A549 (cell line): ENCODE measurements around the gene FAM163A. TPM values are rescaled to one million over a fixed set of nuclear protein-coding genes. Genes with fewer than 3 reads are reported as not detected.

Source experiments
- ATAC-seq, 2 experiments: fragments of 200-7000 bp in 1 of 2; fragments of >200 bp in 1 of 2; cut with Nextera tagmentation in 1 of 2; cut with Tn5 transposase in 1 of 2; 3 replicates each; pipeline versions ENCODE4 v1.8.0 to v1.9.1; 2018 to 2020; ENCODE audit warnings: mild to moderate bottlenecking in 1 of 2, moderate library complexity in 1 of 2
- CTCF ChIA-PET: fragments of 300-600 bp; sonication (Branson Sonifier 250); formaldehyde crosslinking; extraction: SDS; loops from one replicate; lab custom pipeline; 2021; ENCODE audit warnings: antibody characterized with exemption, inconsistent platforms; lab: Yijun Ruan, JAX
- POLR2A ChIA-PET: fragments of 350-600 bp; formaldehyde crosslinking; extraction: SDS; loops from one replicate; lab custom pipeline; 2021; ENCODE audit warnings: antibody characterized with exemption, inconsistent platforms; lab: Yijun Ruan, JAX
- DNase-seq, 2 experiments: peaks; one replicate each; pipeline versions ENCODE4 v3.0.0 to v3.0.0-alpha.2; 2011 to 2016; ENCODE audit warnings: low read depth in 1 of 2, low spot score in 1 of 2
- FAIRE-seq: peaks from 2 replicates; lab custom pipeline; 2011; peaks lifted over from hg19 to GRCh38; lab: Jason Lieb, UNC
- H3K27ac ChIP-seq, 2 experiments: fragments of >200 bp; sonication (Bioruptor Twin); formaldehyde crosslinking; 3 replicates each; pipeline ENCODE4 v1.5.1; 2016 to 2017
- H3K4me1 ChIP-seq: fragments of >200 bp; sonication (Bioruptor Twin); formaldehyde crosslinking; 3 replicates; pipeline ENCODE4 v1.6.1; 2016
- H3K4me2 ChIP-seq: fragments of >200 bp; sonication (Bioruptor Twin); formaldehyde crosslinking; 3 replicates; pipeline ENCODE4 v1.6.1; 2016
- H3K4me3 ChIP-seq: fragments of >200 bp; sonication (Bioruptor Twin); formaldehyde crosslinking; 3 replicates; pipeline ENCODE4 v1.5.1; 2016
- H3K9me3 ChIP-seq: fragments of >200 bp; sonication (Bioruptor Twin); formaldehyde crosslinking; 3 replicates; pipeline ENCODE4 v1.6.1; 2016
- BHLHE40 ChIP-seq: IDR thresholded peaks from 2 replicates; pipeline ENCODE4 v1.6.1; 2012; ENCODE audit warnings: low read depth, low read length, inconsistent platforms
- CEBPB ChIP-seq, 2 experiments: fragments of >200 bp in 1 of 2; sonication (Bioruptor Twin) in 1 of 2; formaldehyde crosslinking in 1 of 2; IDR thresholded peaks; 2 replicates each; pipeline ENCODE4 v1.6.1; 2012 to 2016
- EP300 ChIP-seq, 2 experiments: fragments of >200 bp; sonication (Bioruptor Twin); formaldehyde crosslinking; IDR thresholded peaks; 2 replicates in 1 of 2; 3 replicates in 1 of 2; pipeline ENCODE4 v1.6.1; 2016 to 2017
- ESRRA ChIP-seq: fragments of 150-350 bp; IDR thresholded peaks from 2 replicates; pipeline ENCODE4 v1.6.1; 2014; ENCODE audit warnings: mild to moderate bottlenecking, low read length, borderline replicate concordance
- FOSB ChIP-seq: fragments of 250-450 bp; sonication (Bioruptor Pico); IDR thresholded peaks from 2 replicates; pipeline ENCODE4 v1.5.0; 2020; ENCODE audit warnings: mild to moderate bottlenecking, moderate library complexity
- HEYL ChIP-seq: fragments of 250-450 bp; sonication (Bioruptor Pico); IDR thresholded peaks from 2 replicates; pipeline ENCODE4 v1.8.0; 2021; ENCODE audit warnings: mild to moderate bottlenecking, moderate library complexity
- HOXB5 ChIP-seq: fragments of 250-450 bp; sonication (Bioruptor Pico); IDR thresholded peaks from 2 replicates; pipeline ENCODE4 v1.5.0; 2020; ENCODE audit warnings: mild to moderate bottlenecking, moderate library complexity
- KDM1A ChIP-seq: fragments of 200-600 bp; sonication (generic); IDR thresholded peaks from 2 replicates; pipeline ENCODE4 v1.6.1; 2016; ENCODE audit warnings: low read depth, mild to moderate bottlenecking
- NFE2L2 ChIP-seq: fragments of 150-350 bp; conservative IDR thresholded peaks from 2 replicates; pipeline ENCODE4 v1.6.1; 2014; ENCODE audit warnings: low read length
- PHF8 ChIP-seq: fragments of 200-600 bp; sonication (generic); IDR thresholded peaks from 2 replicates; pipeline ENCODE4 v1.6.1; 2016; ENCODE audit warnings: low read depth, mild to moderate bottlenecking, antibody characterized with exemption, moderate library complexity, borderline replicate concordance
- POLR2A ChIP-seq: IDR thresholded peaks from 2 replicates; pipeline ENCODE4 v1.6.1; 2012; ENCODE audit warnings: mild to moderate bottlenecking, low read length
- POLR2AphosphoS2 ChIP-seq: conservative IDR thresholded peaks from 2 replicates; pipeline ENCODE4 v1.6.1; 2012; ENCODE audit warnings: low read length, improper control_type of control experiment, inconsistent platforms
- RNF2 ChIP-seq: fragments of 200-600 bp; sonication (generic); IDR thresholded peaks from 2 replicates; pipeline ENCODE4 v1.6.1; 2016; ENCODE audit warnings: low read depth, mild to moderate bottlenecking, antibody characterized with exemption, moderate library complexity, borderline replicate concordance
- SMC3 ChIP-seq: fragments of >200 bp; sonication (Bioruptor Twin); formaldehyde crosslinking; IDR thresholded peaks from 3 replicates; pipeline ENCODE4 v1.6.1; 2018; ENCODE audit warnings: inconsistent platforms
- SREBF2 ChIP-seq: fragments of 450-650 bp; IDR thresholded peaks from 2 replicates; pipeline ENCODE4 v1.6.1; 2014; ENCODE audit warnings: mild to moderate bottlenecking, moderate library complexity
- ZFP36 ChIP-seq: fragments of 450-650 bp; IDR thresholded peaks from 2 replicates; pipeline ENCODE4 v1.6.1; 2014; ENCODE audit warnings: borderline replicate concordance; ENCODE audit not compliant: partially characterized antibody
- ZNF302 ChIP-seq: fragments of 250-450 bp; sonication (Bioruptor Pico); IDR thresholded peaks from 2 replicates; pipeline ENCODE4 v1.9.0; 2021; ENCODE audit warnings: inconsistent platforms, mild to moderate bottlenecking, moderate library complexity
- ZSCAN20 ChIP-seq: fragments of 250-450 bp; sonication (Bioruptor Pico); IDR thresholded peaks from 2 replicates; pipeline ENCODE4 v1.8.0; 2022; ENCODE audit warnings: mild to moderate bottlenecking, moderate library complexity
- WGBS: methylation state at CpG from one replicate; pipeline ENCODE4 v1.1.6; 2017; ENCODE audit errors: missing lambda C conversion rate; 5-methylcytosine and 5-hydroxymethylcytosine counted together
- polyA plus RNA-seq, 4 experiments: library from polyadenylated mRNA; depleted of rRNA in 3 of 4; stranded (reverse); fragments of >200 nt; fragmentation: RNase III in 1 of 4; extraction: RNeasy Plus Mini Kit Qiagen cat#74134 plus additional on column Dnase treatment in 1 of 4; gene quantifications; 2 replicates in 3 of 4; 3 replicates in 1 of 4; pipeline ENCODE4 v1.2.3, GENCODE V29; 2011 to 2017
- TF ChIP-seq, protein P1 (sequence below): fragments of >200 bp; sonication (Bioruptor Twin); formaldehyde crosslinking; IDR thresholded peaks from 3 replicates; pipeline ENCODE4 v1.6.1; 2016
- TF ChIP-seq, protein P2 (sequence below): IDR thresholded peaks from 2 replicates; pipeline ENCODE4 v1.6.1; 2012
- TF ChIP-seq, protein P3 (sequence below): fragments of 150-350 bp; IDR thresholded peaks from 2 replicates; pipeline ENCODE4 v1.6.1; 2014; ENCODE audit warnings: low read depth, mild to moderate bottlenecking, low read length
- TF ChIP-seq, protein P4 (sequence below): IDR thresholded peaks from 2 replicates; pipeline ENCODE4 v1.6.1; 2012; ENCODE audit warnings: low read depth, borderline replicate concordance
- TF ChIP-seq, protein P5 (sequence below): fragments of 200-600 bp; sonication (generic); IDR thresholded peaks from 2 replicates; pipeline ENCODE4 v1.6.1; 2016; ENCODE audit warnings: antibody characterized with exemption, mild to moderate bottlenecking, moderate library complexity

Gene FAM163A
- polyA plus RNA-seq, 2 of the 4 experiments (the other 2 are of a cell fraction): not detected

DNA sequence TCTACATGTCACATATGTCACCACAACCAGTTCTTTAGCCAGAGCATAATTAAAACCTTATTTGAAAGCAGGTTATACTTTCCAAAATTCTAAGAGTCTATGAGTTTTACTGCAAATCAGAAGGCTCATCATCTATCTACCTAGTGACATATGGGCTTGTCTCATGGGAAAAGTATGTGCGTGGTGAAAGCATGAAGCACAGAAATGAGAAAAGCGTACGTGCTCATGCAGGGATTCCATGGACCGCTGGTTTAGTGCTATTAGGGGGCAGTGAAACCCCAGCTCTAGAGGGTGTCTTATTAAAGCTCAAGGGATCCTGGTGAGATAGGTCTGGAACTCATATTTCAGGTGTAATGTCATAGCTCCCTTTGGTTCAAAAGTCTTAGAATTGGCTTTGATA lies 50.2 kb downstream of the FAM163A start:
- ATAC-seq: no peak
- no peaks in the 10 kb centered on the region for H3K9me3 ChIP-seq
- no peak for FAIRE-seq
- DNase-seq: no peak
- H3K4me1 ChIP-seq: no peaks in the 10 kb centered on the region
- no peak overlapping the region for H3K27ac ChIP-seq
- WGBS: 68% methylated on average over 4 of the region's 4 CpGs
- H3K4me3 ChIP-seq: no peak overlapping the region
- POLR2A ChIA-PET: no interaction called here
- TF ChIP-seq RNF2 (no peak), CEBPB (IDR thresholded peaks at IDR 0.05) (no peak), HEYL (CRISPR knock-in tag) (no peak), NFE2L2 (no peak), HOXB5 (no peak), SMC3 (no peak), POLR2A (no peak), POLR2AphosphoS2 (no peak), ZSCAN20 (CRISPR knock-in tag) (no peak), ESRRA (no peak), ZFP36 (no peak), KDM1A (no peak)
- TF ChIP-seq, protein P1, sequence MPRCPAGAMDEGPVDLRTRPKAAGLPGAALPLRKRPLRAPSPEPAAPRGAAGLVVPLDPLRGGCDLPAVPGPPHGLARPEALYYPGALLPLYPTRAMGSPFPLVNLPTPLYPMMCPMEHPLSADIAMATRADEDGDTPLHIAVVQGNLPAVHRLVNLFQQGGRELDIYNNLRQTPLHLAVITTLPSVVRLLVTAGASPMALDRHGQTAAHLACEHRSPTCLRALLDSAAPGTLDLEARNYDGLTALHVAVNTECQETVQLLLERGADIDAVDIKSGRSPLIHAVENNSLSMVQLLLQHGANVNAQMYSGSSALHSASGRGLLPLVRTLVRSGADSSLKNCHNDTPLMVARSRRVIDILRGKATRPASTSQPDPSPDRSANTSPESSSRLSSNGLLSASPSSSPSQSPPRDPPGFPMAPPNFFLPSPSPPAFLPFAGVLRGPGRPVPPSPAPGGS: no peak
- TF ChIP-seq, all 56 proteins: peak for 0
- H3K4me2 ChIP-seq: no peak overlapping the region
- CTCF ChIA-PET: interaction anchor here (0.5 to 1.5 kb wide), 4 partner anchors 21 to 1845 kb away, joined by 3 to 4 read pairs (median 4); no protein-coding TSS in a partner anchor

DNA sequence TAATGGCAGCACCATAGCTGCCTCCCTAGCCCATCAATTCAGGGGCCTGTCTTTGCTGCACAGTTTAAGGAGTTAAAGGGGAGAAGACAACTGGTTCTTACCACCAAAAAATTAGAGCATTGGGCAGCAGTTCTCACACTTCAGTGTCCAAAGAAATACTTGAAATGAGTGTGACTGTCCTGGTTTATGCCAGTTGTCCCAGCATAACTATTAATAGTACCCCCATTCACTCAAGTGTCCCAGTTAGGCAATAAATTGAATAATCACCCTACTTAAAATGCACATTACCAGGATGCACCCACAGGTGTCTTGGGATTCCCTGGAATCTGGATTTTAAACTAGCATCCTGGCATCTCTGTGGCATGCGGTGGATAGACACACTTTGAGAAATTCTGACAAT lies 51.1 kb downstream of the FAM163A start:
- Histone ChIP-seq H3K4me2 (no peak overlapping the region), H3K4me1 (no peaks in the 10 kb centered on the region), H3K4me3 (no peak overlapping the region), H3K9me3 (no peaks in the 10 kb centered on the region), H3K27ac (no peak overlapping the region)
- DNase-seq (no peak), FAIRE-seq (no peak), ATAC-seq (no peak)
- WGBS: 50% methylated on average over 1 of the region's 1 CpG
- TF ChIP-seq, protein P2, sequence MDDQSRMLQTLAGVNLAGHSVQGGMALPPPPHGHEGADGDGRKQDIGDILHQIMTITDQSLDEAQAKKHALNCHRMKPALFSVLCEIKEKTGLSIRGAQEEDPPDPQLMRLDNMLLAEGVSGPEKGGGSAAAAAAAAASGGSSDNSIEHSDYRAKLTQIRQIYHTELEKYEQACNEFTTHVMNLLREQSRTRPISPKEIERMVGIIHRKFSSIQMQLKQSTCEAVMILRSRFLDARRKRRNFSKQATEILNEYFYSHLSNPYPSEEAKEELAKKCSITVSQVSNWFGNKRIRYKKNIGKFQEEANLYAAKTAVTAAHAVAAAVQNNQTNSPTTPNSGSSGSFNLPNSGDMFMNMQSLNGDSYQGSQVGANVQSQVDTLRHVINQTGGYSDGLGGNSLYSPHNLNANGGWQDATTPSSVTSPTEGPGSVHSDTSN: no peak
- TF ChIP-seq, protein P3, sequence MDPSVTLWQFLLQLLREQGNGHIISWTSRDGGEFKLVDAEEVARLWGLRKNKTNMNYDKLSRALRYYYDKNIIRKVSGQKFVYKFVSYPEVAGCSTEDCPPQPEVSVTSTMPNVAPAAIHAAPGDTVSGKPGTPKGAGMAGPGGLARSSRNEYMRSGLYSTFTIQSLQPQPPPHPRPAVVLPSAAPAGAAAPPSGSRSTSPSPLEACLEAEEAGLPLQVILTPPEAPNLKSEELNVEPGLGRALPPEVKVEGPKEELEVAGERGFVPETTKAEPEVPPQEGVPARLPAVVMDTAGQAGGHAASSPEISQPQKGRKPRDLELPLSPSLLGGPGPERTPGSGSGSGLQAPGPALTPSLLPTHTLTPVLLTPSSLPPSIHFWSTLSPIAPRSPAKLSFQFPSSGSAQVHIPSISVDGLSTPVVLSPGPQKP: no peak
- no peak for TF ChIP-seq RNF2
- no peak for TF ChIP-seq BHLHE40
- no peak for TF ChIP-seq ZNF302
- no peak for TF ChIP-seq FOSB
- TF ChIP-seq POLR2AphosphoS2: no peak
- TF ChIP-seq POLR2A: no peak
- no peak for TF ChIP-seq NFE2L2
- TF ChIP-seq SREBF2: no peak
- no peak for TF ChIP-seq EP300 (IDR thresholded peaks at IDR 0.05)
- TF ChIP-seq, protein P4, sequence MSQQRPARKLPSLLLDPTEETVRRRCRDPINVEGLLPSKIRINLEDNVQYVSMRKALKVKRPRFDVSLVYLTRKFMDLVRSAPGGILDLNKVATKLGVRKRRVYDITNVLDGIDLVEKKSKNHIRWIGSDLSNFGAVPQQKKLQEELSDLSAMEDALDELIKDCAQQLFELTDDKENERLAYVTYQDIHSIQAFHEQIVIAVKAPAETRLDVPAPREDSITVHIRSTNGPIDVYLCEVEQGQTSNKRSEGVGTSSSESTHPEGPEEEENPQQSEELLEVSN: no peak
- no peak for TF ChIP-seq PHF8
- TF ChIP-seq, protein P5, sequence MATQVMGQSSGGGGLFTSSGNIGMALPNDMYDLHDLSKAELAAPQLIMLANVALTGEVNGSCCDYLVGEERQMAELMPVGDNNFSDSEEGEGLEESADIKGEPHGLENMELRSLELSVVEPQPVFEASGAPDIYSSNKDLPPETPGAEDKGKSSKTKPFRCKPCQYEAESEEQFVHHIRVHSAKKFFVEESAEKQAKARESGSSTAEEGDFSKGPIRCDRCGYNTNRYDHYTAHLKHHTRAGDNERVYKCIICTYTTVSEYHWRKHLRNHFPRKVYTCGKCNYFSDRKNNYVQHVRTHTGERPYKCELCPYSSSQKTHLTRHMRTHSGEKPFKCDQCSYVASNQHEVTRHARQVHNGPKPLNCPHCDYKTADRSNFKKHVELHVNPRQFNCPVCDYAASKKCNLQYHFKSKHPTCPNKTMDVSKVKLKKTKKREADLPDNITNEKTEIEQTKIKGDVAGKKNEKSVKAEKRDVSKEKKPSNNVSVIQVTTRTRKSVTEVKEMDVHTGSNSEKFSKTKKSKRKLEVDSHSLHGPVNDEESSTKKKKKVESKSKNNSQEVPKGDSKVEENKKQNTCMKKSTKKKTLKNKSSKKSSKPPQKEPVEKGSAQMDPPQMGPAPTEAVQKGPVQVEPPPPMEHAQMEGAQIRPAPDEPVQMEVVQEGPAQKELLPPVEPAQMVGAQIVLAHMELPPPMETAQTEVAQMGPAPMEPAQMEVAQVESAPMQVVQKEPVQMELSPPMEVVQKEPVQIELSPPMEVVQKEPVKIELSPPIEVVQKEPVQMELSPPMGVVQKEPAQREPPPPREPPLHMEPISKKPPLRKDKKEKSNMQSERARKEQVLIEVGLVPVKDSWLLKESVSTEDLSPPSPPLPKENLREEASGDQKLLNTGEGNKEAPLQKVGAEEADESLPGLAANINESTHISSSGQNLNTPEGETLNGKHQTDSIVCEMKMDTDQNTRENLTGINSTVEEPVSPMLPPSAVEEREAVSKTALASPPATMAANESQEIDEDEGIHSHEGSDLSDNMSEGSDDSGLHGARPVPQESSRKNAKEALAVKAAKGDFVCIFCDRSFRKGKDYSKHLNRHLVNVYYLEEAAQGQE: no peak
- no peak for TF ChIP-seq CEBPB (IDR thresholded peaks at IDR 0.05)
- ChIA-PET CTCF (interaction anchor here (1.2 to 1.3 kb wide), 2 partner anchors 20 to 88 kb away, joined by 4 read pairs; no protein-coding TSS in a partner anchor), POLR2A (no interaction called here)
